CD4-positive, alpha-beta memory T cell (primary cell): ENCODE measurements around the gene PARL. TPM values are rescaled to one million over a fixed set of nuclear protein-coding genes. Genes with fewer than 3 reads are reported as not detected.

Experiments
- CTCF ChIA-PET: fragments of 350-600 bp; sonication (Branson Sonifier 250); formaldehyde crosslinking; loops from one replicate; lab custom pipeline; 2021; ENCODE audit warnings: inconsistent platforms; ENCODE audit not compliant: partially characterized antibody; lab: Charles Lee
- POLR2A ChIA-PET: fragments of 350-600 bp; sonication (Branson Sonifier 250); formaldehyde crosslinking; loops from one replicate; lab custom pipeline; 2021; ENCODE audit not compliant: partially characterized antibody; lab: Charles Lee
- DNase-seq, 5 donors: peaks; one replicate each; pipeline versions ENCODE4 v3.0.0 to v3.0.0-alpha.2; 2020 to 2022; ENCODE audit warnings: mixed read lengths in 1 of 5
- H3K27ac ChIP-seq: one replicate; pipeline ENCODE4 v1.7.0; 2013; ENCODE audit warnings: low read depth, low read length
- H3K27me3 ChIP-seq: 2 replicates; pipeline ENCODE4 v1.7.0; 2013; ENCODE audit warnings: mild to moderate bottlenecking, low read length, moderate library complexity; ENCODE audit not compliant: insufficient read depth
- H3K36me3 ChIP-seq: 2 replicates; pipeline ENCODE4 v1.7.0; 2013; ENCODE audit warnings: mild to moderate bottlenecking, low read length, moderate library complexity; ENCODE audit not compliant: insufficient read depth
- H3K4me1 ChIP-seq: 2 replicates; pipeline ENCODE4 v1.7.0; 2013; ENCODE audit warnings: mild to moderate bottlenecking, low read length, moderate library complexity; ENCODE audit not compliant: insufficient read depth
- H3K4me3 ChIP-seq, 2 donors: one replicate each; pipeline ENCODE4 v1.7.0; 2013; ENCODE audit warnings: low read length in 2 of 2, mild to moderate bottlenecking in 1 of 2
- H3K9me3 ChIP-seq, 2 donors: one replicate each; pipeline ENCODE4 v1.7.0; 2013; ENCODE audit warnings: low read length in 2 of 2, control low read depth in 1 of 2; ENCODE audit not compliant: control insufficient read depth in 1 of 2
- H3K27ac Mint-ChIP-seq, 7 donors: one replicate each; pipeline ENCODE4 v1.8.0; 2020 to 2021; ENCODE audit warnings: mixed read lengths in 7 of 7, mild to moderate bottlenecking in 6 of 7, inconsistent platforms in 3 of 7, moderate library complexity in 3 of 7
- H3K27me3 Mint-ChIP-seq, 2 donors: one replicate each; pipeline ENCODE4 v1.8.0; 2020 to 2021; ENCODE audit warnings: mixed read lengths in 2 of 2
- H3K36me3 Mint-ChIP-seq, 2 donors: one replicate each; pipeline ENCODE4 v1.8.0; 2020 to 2021; ENCODE audit warnings: mixed read lengths in 2 of 2, inconsistent platforms in 1 of 2, mild to moderate bottlenecking in 1 of 2
- H3K4me1 Mint-ChIP-seq, 4 donors: one replicate each; pipeline ENCODE4 v1.8.0; 2020 to 2021; ENCODE audit warnings: mixed read lengths in 4 of 4, mild to moderate bottlenecking in 1 of 4
- H3K4me3 Mint-ChIP-seq, 8 donors: one replicate each; pipeline ENCODE4 v1.8.0; 2020 to 2021; ENCODE audit warnings: mixed read lengths in 8 of 8, mild to moderate bottlenecking in 7 of 8, moderate library complexity in 6 of 8, inconsistent platforms in 3 of 8
- H3K9me3 Mint-ChIP-seq, 8 donors: one replicate each; pipeline ENCODE4 v1.8.0; 2020 to 2021; ENCODE audit warnings: mixed read lengths in 8 of 8, mild to moderate bottlenecking in 5 of 8, inconsistent platforms in 3 of 8, moderate library complexity in 1 of 8
- intact Hi-C: fragments of 100-400 bp; cut with micrococcal nuclease; formaldehyde crosslinking; loops from one replicate; pipeline ENCODE4 v1.15.1; 2023
- polyA plus RNA-seq, 2 donors: library from polyadenylated mRNA; unstranded; fragments of 300-500 nt; fragmentation: Illumina TruSeq; gene quantifications; one replicate each; pipeline ENCODE4 v1.2.3, GENCODE V29; 2021
- total RNA-seq, 2 experiments: library from RNA; stranded (reverse); gene quantifications; one replicate each; pipeline ENCODE4 v1.2.3, GENCODE V29; 2021

PARL gene
- total and polyA plus RNA-seq, 4 experiments from 2014 or later: 46.9 to 168 (median 75.1) TPM

GRCh38 chr3:183815563-183815940 lies 69.1 kb downstream of the PARL start:
- CTCF ChIA-PET: interaction anchor here (0.5 to 2.6 kb wide), 6 partner anchors 11 to 85 kb away, joined by 3 to 10 read pairs (median 4); partner anchors contain the start of gene PARL
- H3K27ac ChIP-seq: peak overlapping the region; percentile 20
- no peaks in the 10 kb centered on the region for H3K9me3 Mint-ChIP-seq
- peaks cover 8% of the 10 kb centered on the region for H3K36me3 ChIP-seq
- H3K4me3 ChIP-seq: no peak overlapping the region
- no peaks in the 10 kb centered on the region for H3K27me3 ChIP-seq
- H3K4me1 ChIP-seq: peaks cover 18% of the 10 kb centered on the region
- peaks cover 25 to 31% of the 10 kb centered on the region in 2 donors for H3K36me3 Mint-ChIP-seq
- intact Hi-C loops: no loop called here
- no peaks in the 10 kb centered on the region for H3K9me3 ChIP-seq
- no peaks in the 10 kb centered on the region for H3K27me3 Mint-ChIP-seq
- peak overlapping the region in 7 of 8 donors; percentile 33 to 82 (median 71) for H3K4me3 Mint-ChIP-seq
- peak overlapping the region; percentile 42 to 94 (median 91) for H3K27ac Mint-ChIP-seq
- DNase-seq: peak in 2 of 5 donors; percentile 9 to 16
- peaks cover 14 to 24% (median 18%) of the 10 kb centered on the region in 4 donors for H3K4me1 Mint-ChIP-seq
- POLR2A ChIA-PET: interaction anchor here (0.9 to 2.4 kb wide), 6 partner anchors 8 to 180 kb away, joined by 3 to 8 read pairs (median 4); partner anchors contain the start of genes KLHL24, PARL and YEATS2

- Histone ChIP-seq H3K36me3 (peaks cover 18% of the 10 kb centered on the region), H3K27ac (no peak overlapping the region), H3K9me3 (no peaks in the 10 kb centered on the region), H3K27me3 (no peaks in the 10 kb centered on the region), H3K4me3 (no peak overlapping the region), H3K4me1 (peaks cover 18% of the 10 kb centered on the region)
- no peaks in the 10 kb centered on the region for H3K27me3 Mint-ChIP-seq
- peak overlapping the region in 1 of 8 donors; percentile 71 for H3K4me3 Mint-ChIP-seq
- ChIA-PET POLR2A (interaction anchor here (2.4 kb wide), 1 partner anchor 178 kb away, joined by 6 read pairs; the partner anchor contains the start of gene KLHL24), CTCF (interaction anchor here (2.6 kb wide), 1 partner anchor 47 kb away, joined by 10 read pairs; no protein-coding TSS in a partner anchor)
- no peaks in the 10 kb centered on the region for H3K9me3 Mint-ChIP-seq
- peaks cover 14 to 24% (median 18%) of the 10 kb centered on the region in 4 donors for H3K4me1 Mint-ChIP-seq
- peak overlapping the region; percentile 19 to 92 (median 71) for H3K27ac Mint-ChIP-seq
- H3K36me3 Mint-ChIP-seq: peaks cover 35 to 41% of the 10 kb centered on the region in 2 donors
- intact Hi-C loops: no loop called here
- DNase-seq: no peak
These were observed 70.4 kb downstream of the PARL start for GRCh38 chr3:183814240-183814639.

GRCh38 chr3:183812761-183813445 lies 71.8 kb downstream of the PARL start:
- Mint-ChIP-seq H3K4me3 (peak overlapping the region in 1 of 8 donors; percentile 28), H3K36me3 (peaks cover 46 to 49% of the 10 kb centered on the region in 2 donors), H3K4me1 (peaks cover 14 to 24% (median 18%) of the 10 kb centered on the region in 4 donors), H3K27ac (peak overlapping the region in 6 of 7 donors; percentile 2 to 66 (median 44)), H3K27me3 (no peaks in the 10 kb centered on the region), H3K9me3 (no peaks in the 10 kb centered on the region)
- CTCF ChIA-PET: no interaction called here
- H3K4me3 ChIP-seq: no peak overlapping the region
- no peak overlapping the region for H3K27ac ChIP-seq
- intact Hi-C loops: no loop called here
- no peaks in the 10 kb centered on the region for H3K27me3 ChIP-seq
- POLR2A ChIA-PET: no interaction called here
- peaks cover 22% of the 10 kb centered on the region for H3K36me3 ChIP-seq
- peaks cover 18% of the 10 kb centered on the region for H3K4me1 ChIP-seq
- DNase-seq: no peak
- no peaks in the 10 kb centered on the region for H3K9me3 ChIP-seq

GRCh38 chr3:183811638-183812037 lies 73.0 kb downstream of the PARL start:
- Mint-ChIP-seq H3K4me3 (no peak overlapping the region), H3K27ac (peak overlapping the region in 1 of 7 donors; percentile 8), H3K4me1 (peaks cover 14 to 24% (median 18%) of the 10 kb centered on the region in 4 donors), H3K27me3 (no peaks in the 10 kb centered on the region), H3K36me3 (peaks cover 57 to 61% of the 10 kb centered on the region in 2 donors), H3K9me3 (no peaks in the 10 kb centered on the region)
- Histone ChIP-seq H3K27me3 (no peaks in the 10 kb centered on the region), H3K9me3 (no peaks in the 10 kb centered on the region), H3K36me3 (peaks cover 29% of the 10 kb centered on the region), H3K4me3 (no peak overlapping the region), H3K4me1 (peaks cover 18% of the 10 kb centered on the region), H3K27ac (no peak overlapping the region)
- POLR2A ChIA-PET: no interaction called here
- no peak for DNase-seq
- CTCF ChIA-PET: no interaction called here
- intact Hi-C loops: no loop called here

GRCh38 chr3:183810643-183811594 lies 73.8 kb downstream of the PARL start:
- Histone ChIP-seq H3K27me3 (no peaks in the 10 kb centered on the region), H3K4me1 (peaks cover 11% of the 10 kb centered on the region), H3K9me3 (no peaks in the 10 kb centered on the region), H3K36me3 (peaks cover 36% of the 10 kb centered on the region), H3K4me3 (no peak overlapping the region), H3K27ac (no peak overlapping the region)
- Mint-ChIP-seq H3K36me3 (peaks cover 57 to 58% of the 10 kb centered on the region in 2 donors), H3K4me1 (peaks cover 8 to 18% (median 13%) of the 10 kb centered on the region in 4 donors), H3K4me3 (no peak overlapping the region), H3K9me3 (no peaks in the 10 kb centered on the region), H3K27ac (peak overlapping the region in 4 of 7 donors; percentile 21 to 68 (median 60)), H3K27me3 (no peaks in the 10 kb centered on the region)
- POLR2A ChIA-PET: no interaction called here
- intact Hi-C loops: no loop called here
- CTCF ChIA-PET: no interaction called here
- peak in 1 of 5 donors; percentile 31 for DNase-seq

GRCh38 chr3:183809270-183809669 lies 75.4 kb downstream of the PARL start:
- peaks cover 60 to 66% of the 10 kb centered on the region in 2 donors for H3K36me3 Mint-ChIP-seq

More at GRCh38 chr3:183809270-183809669, 75.4 kb downstream of the PARL start:
- H3K4me3 Mint-ChIP-seq: no peak overlapping the region
- H3K4me3 ChIP-seq: no peak overlapping the region
- no peak overlapping the region for H3K27ac Mint-ChIP-seq
- intact Hi-C loops: no loop called here
- H3K36me3 ChIP-seq: peaks cover 40% of the 10 kb centered on the region
- H3K27me3 ChIP-seq: no peaks in the 10 kb centered on the region
- POLR2A ChIA-PET: no interaction called here
- no peak overlapping the region for H3K27ac ChIP-seq
- CTCF ChIA-PET: no interaction called here
- H3K9me3 Mint-ChIP-seq: no peaks in the 10 kb centered on the region
- H3K4me1 ChIP-seq: no peaks in the 10 kb centered on the region
- peaks cover under 1 to 2% (median 1%) of the 10 kb centered on the region in 4 donors for H3K4me1 Mint-ChIP-seq
- DNase-seq: no peak
- no peaks in the 10 kb centered on the region for H3K27me3 Mint-ChIP-seq
- no peaks in the 10 kb centered on the region for H3K9me3 ChIP-seq
